HG03045 (cell line): ENCODE results near the gene RELL1.

Experiments
- ATAC-seq: cut with Tn5 transposase; IDR thresholded peaks from one replicate; pipeline ENCODE4 v1.9.1; 2021; ENCODE audit warnings: mild to moderate bottlenecking, moderate library complexity; ENCODE audit not compliant: unreplicated experiment

The RELL1 gene

GRCh38 chr4:37641886-37642849 lies 44.0 kb downstream of the RELL1 start:
- ATAC-seq, result no peak

GRCh38 chr4:37641352-37641751 lies 44.8 kb downstream of the RELL1 start:
- ATAC-seq, result no peak

- no peak for ATAC-seq
Measured at GRCh38 chr4:37639551-37640285, 46.5 kb downstream of the RELL1 start.

- ATAC-seq, result no peak
Measured at GRCh38 chr4:37635155-37635554, 51.0 kb downstream of the RELL1 start.

GRCh38 chr4:37634180-37634579 lies 52.0 kb downstream of the RELL1 start:
- ATAC-seq, result no peak

- ATAC-seq, result no peak
Measured at GRCh38 chr4:37632836-37633235, 53.3 kb downstream of the RELL1 start.

- no peak for ATAC-seq
Measured at GRCh38 chr4:37631551-37631950, 54.6 kb downstream of the RELL1 start.

- no peak for ATAC-seq
Measured at GRCh38 chr4:37629713-37630112, 56.5 kb downstream of the RELL1 start.

GRCh38 chr4:37628977-37629609 lies 57.1 kb downstream of the RELL1 start:
- ATAC-seq, result no peak

- no peak for ATAC-seq
Measured at GRCh38 chr4:37627263-37627662, 58.9 kb downstream of the RELL1 start.

- ATAC-seq, result no peak
Measured at GRCh38 chr4:37625499-37625898, 60.7 kb downstream of the RELL1 start.

GRCh38 chr4:37623940-37624339 lies 62.2 kb downstream of the RELL1 start:
- no peak for ATAC-seq

- ATAC-seq, result no peak
Measured at GRCh38 chr4:37623125-37623524, 63.1 kb downstream of the RELL1 start.

GRCh38 chr4:37620176-37620575 lies 66.0 kb downstream of the RELL1 start:
- no peak for ATAC-seq

GRCh38 chr4:37615720-37616063 lies 70.5 kb downstream of the RELL1 start:
- ATAC-seq, result no peak

GRCh38 chr4:37615059-37615719 lies 71.0 kb downstream of the RELL1 start:
- ATAC-seq, result no peak

- ATAC-seq, result no peak
Measured at GRCh38 chr4:37612811-37613210, 73.4 kb downstream of the RELL1 start.

GRCh38 chr4:37609626-37610025 lies 76.5 kb downstream of the RELL1 start:
- ATAC-seq, result no peak

- no peak for ATAC-seq
Measured at GRCh38 chr4:37607018-37607417, 79.2 kb downstream of the RELL1 start.

GRCh38 chr4:37605843-37606565 lies 80.2 kb downstream of the RELL1 start:
- ATAC-seq, result no peak
